SK-N-SH treated with all-trans-retinoic acid at 6 μM for 48 hours (cell line): ENCODE data around the gene FAM124B.
A peak's percentile ranks its signal among the peaks of the same experiment; 100 is the strongest.

Experiments
- ATAC-seq: fragments of 200-7000 bp; cut with Tn5 transposase; 3 replicates; pipeline ENCODE4 v1.9.1; 2020; ENCODE audit warnings: mild to moderate bottlenecking, moderate library complexity
- BACH2 ChIP-seq: fragments of 250-450 bp; sonication (Bioruptor Pico); IDR thresholded peaks from 2 replicates; pipeline ENCODE4 v1.9.0; 2021; ENCODE audit warnings: mild to moderate bottlenecking, borderline replicate concordance
- CSDC2 ChIP-seq: fragments of 250-450 bp; sonication (Bioruptor Pico); IDR thresholded peaks from 2 replicates; pipeline ENCODE4 v1.5.0; 2020; ENCODE audit warnings: mild to moderate bottlenecking, moderate library complexity
- ESRRG ChIP-seq: fragments of 250-450 bp; sonication (Bioruptor Pico); IDR thresholded peaks from 2 replicates; pipeline ENCODE4 v1.6.1; 2021; ENCODE audit warnings: mild to moderate bottlenecking
- GLIS3 ChIP-seq: fragments of 250-450 bp; sonication (Bioruptor Pico); IDR thresholded peaks from 2 replicates; pipeline ENCODE4 v1.5.0; 2020; ENCODE audit warnings: mild to moderate bottlenecking, moderate library complexity
- ISL1 ChIP-seq: fragments of 250-450 bp; sonication (Bioruptor Pico); IDR thresholded peaks from 2 replicates; pipeline ENCODE4 v2.1.2; 2022; ENCODE audit warnings: mild to moderate bottlenecking, moderate library complexity
- OSR1 ChIP-seq: fragments of 250-450 bp; sonication (Bioruptor Pico); IDR thresholded peaks from 2 replicates; pipeline ENCODE4 v1.8.0; 2022; ENCODE audit warnings: moderate library complexity, mild to moderate bottlenecking, inconsistent platforms
- RARB ChIP-seq: fragments of 250-450 bp; sonication (Bioruptor Pico); IDR thresholded peaks from 2 replicates; pipeline ENCODE4 v1.8.0; 2021; ENCODE audit warnings: mild to moderate bottlenecking, moderate library complexity
- SNAI2 ChIP-seq: fragments of 250-450 bp; sonication (Bioruptor Pico); IDR thresholded peaks from 2 replicates; pipeline ENCODE4 v1.5.0; 2020; ENCODE audit warnings: mild to moderate bottlenecking, moderate library complexity
- TCF4 ChIP-seq: fragments of 250-450 bp; sonication (Bioruptor Pico); IDR thresholded peaks from 2 replicates; pipeline ENCODE4 v1.8.0; 2021; ENCODE audit warnings: mild to moderate bottlenecking, moderate library complexity, borderline replicate concordance
- TOX ChIP-seq: fragments of 250-450 bp; sonication (Bioruptor Pico); IDR thresholded peaks from 2 replicates; pipeline ENCODE4 v1.8.0; 2021; ENCODE audit warnings: mild to moderate bottlenecking, moderate library complexity, borderline replicate concordance
- ZFP3 ChIP-seq: fragments of 250-450 bp; sonication (Bioruptor Pico); IDR thresholded peaks from 2 replicates; pipeline ENCODE4 v1.5.0; 2020; ENCODE audit warnings: mild to moderate bottlenecking, moderate library complexity
- ZNF8 ChIP-seq: fragments of 450-650 bp; formaldehyde crosslinking; IDR thresholded peaks from 2 replicates; pipeline ENCODE4 v1.5.0; 2020; ENCODE audit warnings: mild to moderate bottlenecking, moderate library complexity
- TF ChIP-seq, protein P1 (sequence below): fragments of 250-450 bp; sonication (Bioruptor Pico); IDR thresholded peaks from 2 replicates; pipeline ENCODE4 v1.8.0; 2021; ENCODE audit warnings: low read depth, mild to moderate bottlenecking, moderate library complexity, borderline replicate concordance
- TF ChIP-seq, protein P2 (sequence below): fragments of 250-450 bp; sonication (Bioruptor Pico); IDR thresholded peaks from 2 replicates; pipeline ENCODE4 v1.5.1; 2020; ENCODE audit warnings: low read depth, mild to moderate bottlenecking, moderate library complexity
- TF ChIP-seq, protein P3 (sequence below): fragments of 250-450 bp; sonication (Bioruptor Pico); IDR thresholded peaks from 2 replicates; pipeline ENCODE4 v1.5.1; 2021; ENCODE audit warnings: mild to moderate bottlenecking, moderate library complexity
- TF ChIP-seq, protein P4 (sequence below): fragments of 250-450 bp; sonication (Bioruptor Pico); IDR thresholded peaks from 2 replicates; pipeline ENCODE4 v1.5.0; 2020; ENCODE audit warnings: mild to moderate bottlenecking, moderate library complexity
- TF ChIP-seq, protein P5 (sequence below): fragments of 250-450 bp; sonication (Bioruptor Pico); IDR thresholded peaks from 2 replicates; pipeline ENCODE4 v1.8.0; 2020; ENCODE audit warnings: mild to moderate bottlenecking, moderate library complexity, borderline replicate concordance

The FAM124B gene

GRCh38 chr2:224359569-224359968 lies 42.3 kb downstream of the FAM124B start:
- ATAC-seq, result peak; percentile 72
- TF ChIP-seq, protein P1, sequence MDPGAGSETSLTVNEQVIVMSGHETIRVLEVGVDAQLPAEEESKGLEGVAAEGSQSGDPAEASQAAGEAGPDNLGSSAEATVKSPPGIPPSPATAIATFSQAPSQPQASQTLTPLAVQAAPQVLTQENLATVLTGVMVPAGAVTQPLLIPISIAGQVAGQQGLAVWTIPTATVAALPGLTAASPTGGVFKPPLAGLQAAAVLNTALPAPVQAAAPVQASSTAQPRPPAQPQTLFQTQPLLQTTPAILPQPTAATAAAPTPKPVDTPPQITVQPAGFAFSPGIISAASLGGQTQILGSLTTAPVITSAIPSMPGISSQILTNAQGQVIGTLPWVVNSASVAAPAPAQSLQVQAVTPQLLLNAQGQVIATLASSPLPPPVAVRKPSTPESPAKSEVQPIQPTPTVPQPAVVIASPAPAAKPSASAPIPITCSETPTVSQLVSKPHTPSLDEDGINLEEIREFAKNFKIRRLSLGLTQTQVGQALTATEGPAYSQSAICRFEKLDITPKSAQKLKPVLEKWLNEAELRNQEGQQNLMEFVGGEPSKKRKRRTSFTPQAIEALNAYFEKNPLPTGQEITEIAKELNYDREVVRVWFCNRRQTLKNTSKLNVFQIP (CRISPR knock-in tag), result no peak
- TF ChIP-seq, protein P2, sequence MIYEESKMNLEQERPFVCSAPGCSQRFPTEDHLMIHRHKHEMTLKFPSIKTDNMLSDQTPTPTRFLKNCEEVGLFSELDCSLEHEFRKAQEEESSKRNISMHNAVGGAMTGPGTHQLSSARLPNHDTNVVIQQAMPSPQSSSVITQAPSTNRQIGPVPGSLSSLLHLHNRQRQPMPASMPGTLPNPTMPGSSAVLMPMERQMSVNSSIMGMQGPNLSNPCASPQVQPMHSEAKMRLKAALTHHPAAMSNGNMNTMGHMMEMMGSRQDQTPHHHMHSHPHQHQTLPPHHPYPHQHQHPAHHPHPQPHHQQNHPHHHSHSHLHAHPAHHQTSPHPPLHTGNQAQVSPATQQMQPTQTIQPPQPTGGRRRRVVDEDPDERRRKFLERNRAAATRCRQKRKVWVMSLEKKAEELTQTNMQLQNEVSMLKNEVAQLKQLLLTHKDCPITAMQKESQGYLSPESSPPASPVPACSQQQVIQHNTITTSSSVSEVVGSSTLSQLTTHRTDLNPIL (CRISPR knock-in tag), result no peak
- TF ChIP-seq, all 23 proteins: peak for 0

GRCh38 chr2:224357098-224357901 lies 44.6 kb downstream of the FAM124B start:
- ATAC-seq, result peak; percentile 85
- no peak for TF ChIP-seq OSR1
- TF ChIP-seq, protein P1 (CRISPR knock-in tag), result no peak
- TF ChIP-seq CSDC2 (CRISPR knock-in tag), result no peak
- TF ChIP-seq TOX (CRISPR knock-in tag), result no peak

DNA sequence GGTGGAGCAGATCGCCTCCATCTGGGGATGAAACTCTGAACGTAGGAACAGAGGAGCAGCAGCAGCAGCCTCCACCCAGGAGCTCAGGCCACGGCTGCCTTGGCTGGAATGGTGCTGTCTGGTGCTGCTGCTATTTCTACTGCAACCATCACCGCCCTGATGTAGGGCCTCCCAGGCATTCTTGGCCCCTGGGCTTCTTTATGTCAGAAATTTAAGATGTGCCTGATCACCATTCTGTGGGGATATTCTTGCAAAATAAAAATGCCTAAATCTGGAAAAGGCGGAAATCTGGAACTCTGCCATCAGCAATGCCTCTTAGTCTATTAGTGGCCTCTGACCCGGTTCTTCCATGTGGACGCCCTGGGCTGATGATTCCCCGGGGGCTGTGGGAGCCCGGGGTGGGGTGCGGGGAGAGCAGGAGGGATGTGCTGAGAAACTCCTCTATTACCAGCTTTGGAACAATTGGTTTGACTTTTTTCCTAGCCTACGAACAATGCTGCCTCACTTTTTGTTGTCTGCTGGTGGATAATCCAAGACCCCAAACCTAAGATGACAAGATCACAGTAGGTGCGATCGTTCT lies 47.2 kb downstream of the FAM124B start:
- TF ChIP-seq RARB (CRISPR knock-in tag) (no peak), BACH2 (CRISPR knock-in tag) (no peak), ESRRG (no peak), ZFP3 (no peak), ZNF8 (no peak), SNAI2 (CRISPR knock-in tag) (no peak), TCF4 (CRISPR knock-in tag) (no peak), ISL1 (CRISPR knock-in tag) (no peak), GLIS3 (CRISPR knock-in tag) (no peak)
- TF ChIP-seq, protein P3, sequence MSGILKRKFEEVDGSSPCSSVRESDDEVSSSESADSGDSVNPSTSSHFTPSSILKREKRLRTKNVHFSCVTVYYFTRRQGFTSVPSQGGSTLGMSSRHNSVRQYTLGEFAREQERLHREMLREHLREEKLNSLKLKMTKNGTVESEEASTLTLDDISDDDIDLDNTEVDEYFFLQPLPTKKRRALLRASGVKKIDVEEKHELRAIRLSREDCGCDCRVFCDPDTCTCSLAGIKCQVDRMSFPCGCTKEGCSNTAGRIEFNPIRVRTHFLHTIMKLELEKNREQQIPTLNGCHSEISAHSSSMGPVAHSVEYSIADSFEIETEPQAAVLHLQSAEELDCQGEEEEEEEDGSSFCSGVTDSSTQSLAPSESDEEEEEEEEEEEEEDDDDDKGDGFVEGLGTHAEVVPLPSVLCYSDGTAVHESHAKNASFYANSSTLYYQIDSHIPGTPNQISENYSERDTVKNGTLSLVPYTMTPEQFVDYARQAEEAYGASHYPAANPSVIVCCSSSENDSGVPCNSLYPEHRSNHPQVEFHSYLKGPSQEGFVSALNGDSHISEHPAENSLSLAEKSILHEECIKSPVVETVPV (CRISPR knock-in tag), result no peak
- TF ChIP-seq, protein P4, sequence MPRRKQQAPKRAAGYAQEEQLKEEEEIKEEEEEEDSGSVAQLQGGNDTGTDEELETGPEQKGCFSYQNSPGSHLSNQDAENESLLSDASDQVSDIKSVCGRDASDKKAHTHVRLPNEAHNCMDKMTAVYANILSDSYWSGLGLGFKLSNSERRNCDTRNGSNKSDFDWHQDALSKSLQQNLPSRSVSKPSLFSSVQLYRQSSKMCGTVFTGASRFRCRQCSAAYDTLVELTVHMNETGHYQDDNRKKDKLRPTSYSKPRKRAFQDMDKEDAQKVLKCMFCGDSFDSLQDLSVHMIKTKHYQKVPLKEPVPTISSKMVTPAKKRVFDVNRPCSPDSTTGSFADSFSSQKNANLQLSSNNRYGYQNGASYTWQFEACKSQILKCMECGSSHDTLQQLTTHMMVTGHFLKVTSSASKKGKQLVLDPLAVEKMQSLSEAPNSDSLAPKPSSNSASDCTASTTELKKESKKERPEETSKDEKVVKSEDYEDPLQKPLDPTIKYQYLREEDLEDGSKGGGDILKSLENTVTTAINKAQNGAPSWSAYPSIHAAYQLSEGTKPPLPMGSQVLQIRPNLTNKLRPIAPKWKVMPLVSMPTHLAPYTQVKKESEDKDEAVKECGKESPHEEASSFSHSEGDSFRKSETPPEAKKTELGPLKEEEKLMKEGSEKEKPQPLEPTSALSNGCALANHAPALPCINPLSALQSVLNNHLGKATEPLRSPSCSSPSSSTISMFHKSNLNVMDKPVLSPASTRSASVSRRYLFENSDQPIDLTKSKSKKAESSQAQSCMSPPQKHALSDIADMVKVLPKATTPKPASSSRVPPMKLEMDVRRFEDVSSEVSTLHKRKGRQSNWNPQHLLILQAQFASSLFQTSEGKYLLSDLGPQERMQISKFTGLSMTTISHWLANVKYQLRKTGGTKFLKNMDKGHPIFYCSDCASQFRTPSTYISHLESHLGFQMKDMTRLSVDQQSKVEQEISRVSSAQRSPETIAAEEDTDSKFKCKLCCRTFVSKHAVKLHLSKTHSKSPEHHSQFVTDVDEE (CRISPR knock-in tag), result no peak
- TF ChIP-seq, protein P5, sequence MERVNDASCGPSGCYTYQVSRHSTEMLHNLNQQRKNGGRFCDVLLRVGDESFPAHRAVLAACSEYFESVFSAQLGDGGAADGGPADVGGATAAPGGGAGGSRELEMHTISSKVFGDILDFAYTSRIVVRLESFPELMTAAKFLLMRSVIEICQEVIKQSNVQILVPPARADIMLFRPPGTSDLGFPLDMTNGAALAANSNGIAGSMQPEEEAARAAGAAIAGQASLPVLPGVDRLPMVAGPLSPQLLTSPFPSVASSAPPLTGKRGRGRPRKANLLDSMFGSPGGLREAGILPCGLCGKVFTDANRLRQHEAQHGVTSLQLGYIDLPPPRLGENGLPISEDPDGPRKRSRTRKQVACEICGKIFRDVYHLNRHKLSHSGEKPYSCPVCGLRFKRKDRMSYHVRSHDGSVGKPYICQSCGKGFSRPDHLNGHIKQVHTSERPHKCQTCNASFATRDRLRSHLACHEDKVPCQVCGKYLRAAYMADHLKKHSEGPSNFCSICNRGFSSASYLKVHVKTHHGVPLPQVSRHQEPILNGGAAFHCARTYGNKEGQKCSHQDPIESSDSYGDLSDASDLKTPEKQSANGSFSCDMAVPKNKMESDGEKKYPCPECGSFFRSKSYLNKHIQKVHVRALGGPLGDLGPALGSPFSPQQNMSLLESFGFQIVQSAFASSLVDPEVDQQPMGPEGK (CRISPR knock-in tag), result no peak
- ATAC-seq, result no peak
